ENCODE measurements around the gene COL1A2. TPM values are rescaled to one million over a fixed set of nuclear protein-coding genes. Genes with fewer than 3 reads are reported as not detected.

The COL1A2 gene
- total and polyA plus RNA-seq, 8 donors, result 10.9 to 467 (median 17.7) TPM

GRCh38 chr7:94378356-94378755, 16.3 kb upstream of the COL1A2 start:
- no peak for TF ChIP-seq CTCF (IDR thresholded peaks at IDR 0.05)
- Histone ChIP-seq H3K27me3 (no peaks in the 10 kb centered on the region), H3K4me3 (no peak overlapping the region), H3K36me3 (no peaks in the 10 kb centered on the region), H3K27ac (no peak overlapping the region), H3K4me1 (peaks cover 0 to 3% (median 0%) of the 10 kb centered on the region in 3 donors), H3K9me3 (no peaks in the 10 kb centered on the region)
- FAIRE-seq (no peak), DNase-seq (no peak), ATAC-seq (no peak)
- intact Hi-C loops (cut with DNase I), result no loop called here
- 64 to 77% methylated on average over 3 of the region's 3 CpGs for WGBS, 2 donors

GRCh38 chr7:94380264-94380663, 14.4 kb upstream of the COL1A2 start:
- no peak for TF ChIP-seq CTCF (IDR thresholded peaks at IDR 0.05)
- no peak for FAIRE-seq
- Histone ChIP-seq H3K4me1 (no peaks in the 10 kb centered on the region), H3K4me3 (no peak overlapping the region), H3K36me3 (no peaks in the 10 kb centered on the region), H3K9me3 (no peaks in the 10 kb centered on the region), H3K27ac (no peak overlapping the region), H3K27me3 (no peaks in the 10 kb centered on the region)
- DNase-seq, result no peak
- ATAC-seq, result no peak
- intact Hi-C loops (cut with DNase I), result no loop called here

- H3K27ac ChIP-seq, result no peak overlapping the region
- ATAC-seq (no peak), DNase-seq (no peak), FAIRE-seq (no peak)
- no peaks in the 10 kb centered on the region for H3K27me3 ChIP-seq
- WGBS, 2 donors, result 53 to 62% methylated on average over 3 of the region's 3 CpGs
- H3K9me3 ChIP-seq, result no peaks in the 10 kb centered on the region
- intact Hi-C loops (cut with DNase I), result no loop called here
- H3K4me1 ChIP-seq, result no peaks in the 10 kb centered on the region
- no peak overlapping the region for H3K4me3 ChIP-seq
- H3K36me3 ChIP-seq, result no peaks in the 10 kb centered on the region
- no peak for TF ChIP-seq CTCF (IDR thresholded peaks at IDR 0.05)
These were observed 12.6 kb upstream of the COL1A2 start for GRCh38 chr7:94382132-94382531.

- TF ChIP-seq CTCF (IDR thresholded peaks at IDR 0.05), result no peak
- WGBS, 2 donors, result 61 to 89% methylated on average over 1 of the region's 1 CpG
- H3K4me3 ChIP-seq, result no peak overlapping the region
- no peaks in the 10 kb centered on the region for H3K27me3 ChIP-seq
- FAIRE-seq, result no peak
- intact Hi-C loops (cut with DNase I), result no loop called here
- no peaks in the 10 kb centered on the region for H3K9me3 ChIP-seq
- ATAC-seq, result no peak
- no peak for DNase-seq
- no peaks in the 10 kb centered on the region for H3K4me1 ChIP-seq
- H3K36me3 ChIP-seq, result no peaks in the 10 kb centered on the region
- no peak overlapping the region for H3K27ac ChIP-seq
These were observed 11.9 kb upstream of the COL1A2 start for GRCh38 chr7:94382746-94383145.

GRCh38 chr7:94384315-94384714, 10.4 kb upstream of the COL1A2 start:
- ATAC-seq, result no peak
- H3K36me3 ChIP-seq, result no peaks in the 10 kb centered on the region
- no peak for DNase-seq
- 85 to 90% methylated on average over 4 of the region's 4 CpGs for WGBS, 2 donors
- no peaks in the 10 kb centered on the region for H3K9me3 ChIP-seq
- no peak overlapping the region for H3K27ac ChIP-seq
- no peak for FAIRE-seq
- H3K27me3 ChIP-seq, result no peaks in the 10 kb centered on the region
- intact Hi-C loops (cut with DNase I), result no loop called here
- H3K4me3 ChIP-seq, result no peak overlapping the region
- no peak for TF ChIP-seq CTCF (IDR thresholded peaks at IDR 0.05)
- no peaks in the 10 kb centered on the region for H3K4me1 ChIP-seq

All from pancreas (tissue), 10 donors.